Renal cortical epithelial cell (primary cell): ENCODE measurements around the gene TMEM39A. TPM values are rescaled to one million over a fixed set of nuclear protein-coding genes. Genes with fewer than 3 reads are reported as not detected.
A peak's percentile ranks its signal among the peaks of the same experiment; 100 is the strongest.

ENCODE experiments used
- DNase-seq: peaks from one replicate; pipeline ENCODE4 v3.0.0-alpha.2; 2011; ENCODE audit warnings: low read depth
- total RNA-seq: library from RNA; depleted of rRNA; stranded (reverse); fragments of >200 nt; gene quantifications from 2 replicates; pipeline ENCODE4 v1.2.3, GENCODE V29; 2014

The TMEM39A gene
- total RNA-seq, 1 donor from 2014 or later: 36.1 TPM

GRCh38 chr3:119456469-119456868, 6.9 kb downstream of the TMEM39A start:
- DNase-seq: no peak

DNA sequence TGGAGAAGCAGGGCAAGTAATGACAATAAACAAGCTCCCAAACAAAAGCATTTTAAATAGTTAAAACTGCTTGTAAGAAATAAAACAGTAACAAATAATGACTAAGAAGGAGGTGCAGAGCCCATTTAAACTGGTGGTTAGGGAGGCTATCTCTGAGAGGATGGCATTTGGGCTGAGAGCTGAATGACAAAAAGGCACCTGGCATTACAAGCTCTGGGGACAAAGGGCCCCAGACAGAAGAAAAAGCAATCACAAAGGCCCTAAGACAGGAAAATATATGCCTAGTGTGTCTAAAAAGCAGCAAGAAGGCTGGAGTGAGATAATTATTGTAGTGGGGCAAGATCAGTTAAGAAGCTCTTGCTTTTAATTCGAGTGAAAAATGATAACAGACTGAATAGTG, 9.6 kb downstream of the TMEM39A start:
- DNase-seq: no peak

DNA sequence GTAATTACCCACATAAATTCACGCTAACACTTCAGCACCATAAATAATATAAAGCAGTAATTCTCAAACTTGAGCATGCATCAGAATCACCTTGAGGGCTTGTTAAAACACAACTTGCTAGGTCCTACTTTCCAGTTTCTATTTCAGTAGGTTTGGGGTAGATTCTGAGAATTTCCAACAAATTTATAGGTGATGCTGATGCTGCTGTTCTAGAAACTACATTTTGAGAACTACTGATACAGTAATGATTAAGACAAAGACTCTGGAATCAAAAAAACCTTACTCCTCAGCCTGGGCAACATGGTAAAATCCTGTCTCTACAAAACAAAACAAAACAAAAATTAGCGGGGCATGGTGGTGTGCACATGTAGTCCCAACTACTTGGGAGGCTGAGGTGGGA, 18.8 kb downstream of the TMEM39A start:
- DNase-seq: no peak

GRCh38 chr3:119443179-119443578, 20.2 kb downstream of the TMEM39A start:
- DNase-seq: no peak

- DNase-seq: no peak
These were observed 25.6 kb downstream of the TMEM39A start for GRCh38 chr3:119437691-119438258.

DNA sequence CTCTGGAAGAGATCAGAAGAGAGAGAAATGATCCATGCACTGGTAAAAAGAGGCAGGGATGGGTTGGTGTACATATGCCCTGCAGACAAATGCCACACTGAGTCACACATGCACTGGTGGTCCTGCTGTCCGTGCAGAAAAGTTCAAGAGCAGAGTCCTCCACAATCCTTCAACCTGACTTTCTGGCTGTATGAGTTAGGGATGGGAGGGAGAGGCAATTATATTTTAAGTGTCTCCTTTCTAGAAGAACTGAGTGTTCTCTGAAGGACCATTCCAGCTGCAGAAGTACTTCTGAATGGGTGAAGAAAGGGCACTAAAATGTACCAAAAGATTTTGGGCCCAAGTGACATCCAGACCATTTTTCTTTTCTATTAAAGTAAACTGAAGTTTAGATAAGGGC, 26.4 kb downstream of the TMEM39A start:
- DNase-seq: no peak

DNA sequence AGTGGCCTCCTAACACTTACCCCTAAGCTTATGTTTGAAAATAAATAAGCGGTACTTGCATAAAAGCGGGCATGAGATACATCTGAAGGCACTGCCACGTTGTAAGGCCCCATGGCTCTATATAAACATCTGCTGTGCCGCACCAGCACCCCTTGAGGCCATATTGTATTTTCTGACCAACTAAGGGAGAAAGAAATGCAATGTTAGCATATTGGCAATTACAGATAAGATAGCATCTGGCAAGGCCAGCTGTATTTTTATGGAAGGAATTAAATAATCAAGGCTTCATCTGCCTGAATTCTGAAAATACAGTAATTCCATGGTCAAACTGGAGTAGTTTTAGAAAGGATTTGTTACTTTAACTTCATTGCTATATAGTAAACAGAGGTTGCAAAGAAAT, 28.7 kb downstream of the TMEM39A start:
- DNase-seq: no peak

DNA sequence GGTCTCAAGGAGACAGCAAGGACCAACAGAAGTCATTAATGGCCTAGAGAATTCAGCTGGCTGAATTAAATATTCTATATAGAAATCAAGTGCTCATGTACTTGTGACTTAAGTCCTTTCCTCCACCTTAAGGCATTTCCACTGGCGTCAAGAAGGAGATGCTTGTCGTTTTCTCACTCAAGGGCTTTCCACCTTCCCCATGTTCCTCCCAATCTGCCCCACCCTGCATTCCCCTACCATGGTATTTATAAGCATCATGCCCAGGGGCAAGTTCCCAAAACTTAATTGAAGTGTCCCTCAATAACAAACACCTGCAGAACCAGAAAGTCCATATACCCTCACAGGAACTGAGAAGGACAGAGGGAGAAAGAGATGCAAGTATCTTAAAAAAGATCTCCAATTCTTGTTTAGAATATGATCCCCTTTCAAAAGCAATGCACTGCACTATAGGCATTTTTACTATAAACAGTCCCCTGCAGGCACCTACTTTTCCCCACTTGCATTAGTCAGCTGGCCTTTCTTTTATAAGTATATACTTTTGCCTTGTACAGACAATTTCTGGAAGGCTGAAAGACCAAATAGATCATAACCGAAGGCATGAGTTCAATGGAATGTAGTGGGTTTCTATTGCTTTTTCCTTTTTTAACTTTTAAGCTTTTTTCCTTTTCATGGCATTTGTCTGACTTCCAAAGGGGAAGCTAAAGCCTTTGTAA, 29.6 kb downstream of the TMEM39A start:
- DNase-seq: no peak

- no peak for DNase-seq
These were observed 34.9 kb downstream of the TMEM39A start for GRCh38 chr3:119428538-119428937.

GRCh38 chr3:119427669-119428068, 35.7 kb downstream of the TMEM39A start:
- no peak for DNase-seq

DNA sequence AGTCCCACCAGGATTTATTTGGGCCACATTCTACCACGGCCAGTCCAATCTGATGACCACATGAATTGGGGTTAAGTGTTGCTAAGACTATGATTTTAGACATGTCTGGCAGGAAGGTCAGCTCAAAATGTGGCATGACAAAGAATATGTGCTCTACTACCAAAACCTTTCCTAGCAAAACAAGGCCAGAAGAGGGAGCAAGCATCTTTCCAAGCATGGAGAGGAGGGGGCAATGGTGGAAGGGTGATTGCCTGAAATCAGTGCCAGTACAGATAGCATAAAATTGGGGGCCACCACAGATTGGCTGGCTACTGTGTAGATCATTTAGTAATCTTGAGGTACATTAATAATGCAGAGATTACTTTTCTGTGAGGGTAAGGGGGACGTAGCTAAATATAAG, 43.2 kb downstream of the TMEM39A start:
- no peak for DNase-seq

- DNase-seq: peak; percentile 4
These were observed 44.8 kb downstream of the TMEM39A start for GRCh38 chr3:119418641-119419040.

DNA sequence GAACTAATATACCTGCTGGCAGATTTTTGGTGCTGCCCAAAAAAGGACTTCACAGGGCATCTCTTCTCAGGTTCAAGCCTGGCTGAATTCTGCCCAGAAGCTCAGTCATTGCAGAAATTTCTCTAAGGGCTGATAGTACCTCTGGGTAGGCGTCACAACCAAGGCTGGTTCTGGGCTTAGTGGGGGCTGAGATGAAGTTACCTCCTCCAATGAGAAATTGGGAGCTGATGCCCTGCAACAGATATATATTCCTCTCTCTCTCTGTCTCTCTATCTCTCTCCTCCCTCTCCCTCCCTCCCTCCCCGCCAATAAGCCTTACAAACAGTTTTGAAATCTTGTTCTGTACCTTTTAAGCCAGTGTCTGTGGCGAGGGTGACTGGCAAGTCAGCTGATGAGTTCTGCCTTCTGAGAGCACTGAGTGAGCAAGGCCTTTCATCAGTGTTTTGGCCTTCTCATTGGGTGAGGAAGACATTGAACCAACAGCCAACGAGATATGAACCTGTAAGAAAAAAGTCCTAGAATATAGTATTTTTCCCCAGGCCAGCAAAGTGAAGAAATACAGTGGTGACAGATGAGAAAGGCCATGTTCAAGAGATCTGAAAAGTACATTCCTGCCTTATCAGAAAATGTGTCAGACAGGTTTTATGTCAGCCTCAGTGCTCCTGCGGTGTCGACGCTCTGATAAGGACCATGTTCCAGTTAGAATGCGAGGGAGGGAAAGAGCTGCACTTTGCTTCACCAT, 45.5 kb downstream of the TMEM39A start:
- no peak for DNase-seq

- no peak for DNase-seq
These were observed 46.5 kb downstream of the TMEM39A start for GRCh38 chr3:119416873-119417272.

DNA sequence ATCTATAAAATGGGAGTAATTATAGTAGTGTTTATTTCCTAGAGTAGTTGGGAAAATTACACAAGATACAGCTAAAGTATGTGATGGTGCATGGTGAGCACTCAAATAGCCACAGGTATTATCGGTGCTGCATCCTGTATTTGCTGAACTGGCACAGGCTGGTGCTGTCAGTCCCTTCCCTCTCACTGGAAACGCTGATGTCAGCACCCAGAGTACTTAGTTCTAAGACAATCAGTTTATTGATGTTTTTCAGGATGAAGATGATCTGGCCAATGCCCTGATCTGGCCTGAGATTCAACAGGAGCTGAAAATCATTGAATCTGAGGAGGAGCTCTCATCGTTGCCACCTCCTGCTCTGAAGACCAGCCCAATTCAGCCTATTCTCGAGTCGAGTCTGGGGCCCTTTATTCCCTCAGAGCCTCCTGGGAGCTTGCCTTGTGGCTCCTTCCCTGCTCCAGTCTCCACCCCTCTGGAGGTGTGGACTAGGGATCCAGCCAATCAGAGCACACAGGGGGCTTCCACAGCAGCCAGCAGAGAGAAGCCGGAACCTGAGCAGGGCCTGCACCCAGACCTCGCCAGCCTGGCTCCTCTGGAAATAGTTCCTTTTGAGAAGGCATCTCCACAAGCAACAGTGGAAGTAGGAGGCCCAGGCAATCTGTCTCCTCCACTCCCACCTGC, 49.7 kb downstream of the TMEM39A start:
- no peak for DNase-seq

DNA sequence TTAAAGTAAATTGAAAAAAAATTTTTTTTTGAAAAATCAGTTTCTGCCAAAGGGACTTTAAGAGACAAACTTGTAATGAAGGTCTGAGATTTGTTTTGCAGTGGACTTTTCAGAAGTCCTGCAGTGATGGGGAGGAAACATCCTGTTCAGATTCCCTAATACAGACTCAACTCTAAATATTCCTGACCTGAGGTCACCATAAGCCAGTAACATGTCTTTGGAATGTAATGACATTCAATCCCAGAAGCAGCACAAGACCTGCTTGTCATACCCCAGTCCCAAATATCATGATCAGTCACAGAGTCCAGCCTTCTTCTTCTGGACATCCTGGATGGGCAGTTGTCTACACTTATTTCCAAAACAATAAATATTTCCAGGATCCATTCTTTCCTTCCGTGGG, 53.6 kb downstream of the TMEM39A start:
- DNase-seq: no peak

GRCh38 chr3:119408243-119408950, 55.0 kb downstream of the TMEM39A start:
- DNase-seq: no peak

- no peak for DNase-seq
These were observed 58.1 kb downstream of the TMEM39A start for GRCh38 chr3:119405315-119405714.

- DNase-seq: no peak
These were observed 60.2 kb downstream of the TMEM39A start for GRCh38 chr3:119403201-119403600.

- DNase-seq: no peak
These were observed 60.6 kb downstream of the TMEM39A start for GRCh38 chr3:119402791-119403190.

- no peak for DNase-seq
These were observed 61.6 kb downstream of the TMEM39A start for GRCh38 chr3:119401503-119402440.
